Skin epidermis (tissue), 12 donors: Measurements from ENCODE around the gene SLC38A1.
"Not testable (repeated sequence)": the region's sequence is repeated elsewhere in the genome, so short reads cannot be mapped to it uniquely, and the experiment has no call there.

Experiments used
- H3K27ac ChIP-seq, 21 experiments: fragments of 200-600 bp; sonication (generic) in 11 of 21; one replicate each; pipeline ENCODE4 v1.5.0; 2020; ENCODE audit warnings: mild to moderate bottlenecking in 3 of 21, inconsistent platforms in 2 of 21, moderate library complexity in 2 of 21
- H3K4me3 ChIP-seq, 7 experiments: fragments of 200-600 bp; sonication (generic) in 2 of 7; one replicate each; pipeline ENCODE4 v1.5.0; 2020; ENCODE audit warnings: inconsistent platforms in 2 of 7, mild to moderate bottlenecking in 2 of 7, moderate library complexity in 1 of 7

The SLC38A1 gene

DNA sequence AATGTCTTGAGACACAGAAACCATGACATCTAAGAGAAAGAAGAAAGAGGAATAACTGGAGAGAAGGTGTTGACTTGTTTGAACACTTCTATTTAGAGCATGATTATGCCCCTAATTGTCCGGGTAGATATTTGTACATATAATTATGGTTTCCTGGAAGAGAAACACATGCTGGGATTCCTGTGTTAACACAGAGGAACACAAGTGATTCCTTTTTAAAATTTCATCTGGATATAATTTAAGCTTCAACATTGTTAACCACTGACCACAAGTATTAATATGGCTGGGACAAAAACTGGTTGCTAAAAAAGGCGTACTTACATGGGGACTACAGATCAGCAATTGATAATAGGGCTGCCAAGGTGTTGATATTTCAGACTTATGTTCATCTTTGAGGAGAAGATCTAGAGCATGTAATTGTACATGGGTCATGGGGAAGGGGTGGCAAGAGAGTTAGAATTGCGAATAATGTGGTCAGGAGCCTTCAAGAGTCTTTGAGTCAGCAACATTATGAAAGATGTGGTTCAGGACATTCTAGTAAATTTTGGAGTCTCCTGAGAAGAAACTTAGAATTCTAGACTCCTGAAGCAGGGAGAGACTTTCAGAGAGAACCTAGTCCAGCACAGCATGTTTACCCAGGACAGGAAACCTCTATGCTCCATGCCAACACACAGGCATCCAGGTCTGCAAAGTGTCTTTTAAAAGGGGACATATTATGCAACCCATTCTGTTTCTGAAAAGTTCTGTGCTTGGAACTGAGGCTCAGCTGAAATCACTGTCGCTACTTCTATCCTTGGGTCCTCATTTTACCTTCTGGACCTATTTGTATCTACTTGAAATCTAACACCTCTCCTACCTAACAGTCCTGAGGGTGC lies 56.5 kb downstream of the SLC38A1 start:
- H3K4me3 ChIP-seq, result no peak overlapping the region
- H3K27ac ChIP-seq, result peak overlapping the region in 3 of 21 experiments; percentile 10 to 83 (median 21)

GRCh38 chr12:46210873-46211439 lies 57.9 kb downstream of the SLC38A1 start:
- Histone ChIP-seq H3K27ac (peak overlapping the region in 8 of 21 experiments; percentile 6 to 83 (median 45)), H3K4me3 (no peak overlapping the region)

- H3K4me3 ChIP-seq, result no peak overlapping the region
- H3K27ac ChIP-seq, result peak overlapping the region in 14 of 21 experiments; percentile 2 to 83 (median 45)
Measured at GRCh38 chr12:46209914-46210872, 58.6 kb downstream of the SLC38A1 start.

DNA sequence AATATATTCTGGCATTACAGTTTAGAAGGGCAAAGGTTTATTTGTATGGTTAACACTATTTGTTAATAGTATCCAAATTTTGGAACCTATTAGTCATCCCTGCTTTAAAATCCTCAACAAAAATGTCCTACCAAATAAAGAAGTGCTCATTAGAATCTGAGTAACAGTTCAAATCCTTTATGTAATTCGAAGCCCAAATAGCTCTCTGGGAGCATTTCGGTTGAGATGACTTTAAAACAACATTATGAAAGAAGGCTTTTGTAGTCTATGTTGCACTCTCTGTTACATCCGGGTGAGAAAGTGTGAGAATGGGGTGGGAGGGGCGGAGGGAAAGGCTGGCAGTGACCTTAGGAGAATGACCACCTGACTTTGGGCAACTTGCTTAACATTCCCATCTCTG lies 59.7 kb downstream of the SLC38A1 start:
- H3K4me3 ChIP-seq, result no peak overlapping the region
- peak overlapping the region in 5 of 21 experiments; percentile 5 to 83 (median 29) for H3K27ac ChIP-seq

DNA sequence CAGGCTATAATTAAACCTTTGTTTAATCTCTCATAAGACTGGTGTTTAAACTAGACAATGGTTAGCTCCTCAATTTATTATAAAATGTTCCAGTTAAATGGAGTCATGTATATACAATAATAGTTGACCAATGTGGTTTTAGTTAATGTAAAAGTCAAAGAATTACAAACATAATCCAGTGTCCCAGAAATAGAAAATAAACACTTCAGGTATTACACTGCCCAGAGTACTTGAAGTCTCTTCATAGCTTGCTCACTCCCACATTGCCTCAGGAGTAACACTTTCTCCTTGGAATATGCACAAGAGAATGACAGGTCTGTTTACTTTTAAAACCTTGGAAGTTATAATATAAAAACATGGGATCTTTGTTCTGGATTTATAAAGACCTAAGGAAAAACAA lies 60.5 kb downstream of the SLC38A1 start:
- no peak overlapping the region for H3K4me3 ChIP-seq
- H3K27ac ChIP-seq, result peak overlapping the region in 1 of 21 experiments; percentile 83

DNA sequence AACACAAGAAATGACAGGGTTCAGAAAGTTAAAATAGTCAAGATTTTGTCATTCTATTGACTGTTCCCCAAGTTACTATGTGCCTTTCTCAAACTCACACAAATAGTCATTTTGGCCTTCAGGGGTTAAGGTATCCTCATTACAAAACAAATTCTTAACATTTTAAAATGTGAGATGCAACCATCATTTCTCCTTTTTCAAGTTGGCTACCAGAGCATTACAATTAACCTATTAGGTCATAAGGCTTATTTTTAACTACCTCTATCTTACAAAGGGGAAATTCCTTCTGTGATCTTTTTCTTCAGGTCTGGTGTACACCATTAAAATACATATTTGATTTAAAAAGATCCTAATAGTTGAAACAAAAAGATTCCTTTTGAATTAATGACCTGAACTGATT lies 61.2 kb downstream of the SLC38A1 start:
- Histone ChIP-seq H3K4me3 (no peak overlapping the region), H3K27ac (peak overlapping the region in 1 of 21 experiments; percentile 39)

- Histone ChIP-seq H3K4me3 (no peak overlapping the region), H3K27ac (no peak overlapping the region)
Measured at GRCh38 chr12:46206471-46206870, 62.4 kb downstream of the SLC38A1 start.

DNA sequence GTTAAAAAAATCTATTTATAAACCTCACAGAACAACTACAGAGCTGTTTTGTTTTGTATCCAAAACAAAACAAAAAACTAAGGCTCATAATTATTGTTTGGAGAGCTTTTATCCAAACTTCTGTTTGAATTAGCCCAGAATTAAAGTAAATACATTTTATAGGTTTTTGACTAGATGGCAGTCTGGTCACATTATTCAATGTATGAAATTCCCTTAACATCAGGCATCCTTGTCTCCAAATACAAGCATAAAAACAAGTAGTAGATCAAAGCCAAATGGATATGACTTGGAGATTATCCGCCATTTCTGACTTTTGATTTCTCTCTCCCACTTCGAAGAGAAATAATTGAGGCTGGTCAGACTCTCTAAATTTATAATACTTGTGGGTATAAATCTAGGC lies 63.5 kb downstream of the SLC38A1 start:
- Histone ChIP-seq H3K27ac (peak overlapping the region in 1 of 21 experiments; percentile 17), H3K4me3 (no peak overlapping the region)

- H3K4me3 ChIP-seq, result no peak overlapping the region
- H3K27ac ChIP-seq, result no peak overlapping the region
Measured at GRCh38 chr12:46201284-46201789, 67.5 kb downstream of the SLC38A1 start.

DNA sequence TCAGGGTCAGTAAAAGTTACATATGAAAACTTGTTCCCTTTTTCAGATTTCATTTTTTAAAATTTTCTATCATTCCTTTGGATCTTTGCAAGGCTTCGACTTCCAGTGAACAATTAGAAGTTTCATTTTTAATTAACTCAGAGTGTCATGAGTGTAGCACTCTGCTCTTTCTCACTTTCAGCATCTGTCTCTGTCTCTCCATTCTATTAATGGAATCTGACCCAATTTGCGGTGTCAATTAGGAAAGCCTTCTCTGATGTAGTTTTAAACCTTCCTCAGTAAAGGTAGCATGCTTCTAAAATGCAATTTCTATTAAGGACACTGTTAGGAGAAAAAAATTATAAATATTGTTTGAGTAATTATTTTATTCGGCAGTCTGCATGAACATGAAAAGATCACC lies 68.3 kb downstream of the SLC38A1 start:
- H3K27ac ChIP-seq, result no peak overlapping the region

GRCh38 chr12:46198913-46199312 lies 69.9 kb downstream of the SLC38A1 start:
- Histone ChIP-seq H3K27ac (no peak overlapping the region), H3K4me3 (no peak overlapping the region)

More for the DNA sequence above, 68.3 kb downstream of the SLC38A1 start:
- H3K4me3 ChIP-seq, result no peak overlapping the region

GRCh38 chr12:46197883-46198282 lies 71.0 kb downstream of the SLC38A1 start:
- H3K27ac ChIP-seq, result no peak overlapping the region
- H3K4me3 ChIP-seq, result no peak overlapping the region

DNA sequence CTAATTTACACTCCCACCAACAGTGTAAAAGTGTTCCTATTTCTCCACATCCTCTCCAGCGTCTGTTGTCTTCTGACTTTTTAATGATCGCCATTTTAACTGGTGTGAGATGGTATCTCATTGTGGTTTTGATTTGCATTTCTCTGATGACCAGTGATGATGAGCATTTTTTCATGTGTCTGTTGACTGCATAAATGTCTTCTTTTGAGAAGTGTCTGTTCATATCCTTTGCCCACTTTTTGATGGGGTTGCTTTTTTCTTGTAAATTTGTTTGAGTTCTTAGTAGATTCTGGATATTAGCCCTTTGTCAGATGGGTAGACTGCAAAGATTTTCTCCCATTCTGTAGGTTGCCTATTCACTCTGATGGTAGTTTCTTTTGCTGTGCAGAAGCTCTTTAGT lies 78.3 kb downstream of the SLC38A1 start:
- H3K4me3 ChIP-seq, H3K27ac ChIP-seq: not testable (repeated sequence)

- H3K4me3 ChIP-seq, result no peak overlapping the region
- no peak overlapping the region for H3K27ac ChIP-seq
Measured at GRCh38 chr12:46188170-46188569, 80.7 kb downstream of the SLC38A1 start.

- peak overlapping the region in 1 of 21 experiments; percentile 26 for H3K27ac ChIP-seq
- H3K4me3 ChIP-seq, result no peak overlapping the region
Measured at GRCh38 chr12:46187023-46187422, 81.8 kb downstream of the SLC38A1 start.

DNA sequence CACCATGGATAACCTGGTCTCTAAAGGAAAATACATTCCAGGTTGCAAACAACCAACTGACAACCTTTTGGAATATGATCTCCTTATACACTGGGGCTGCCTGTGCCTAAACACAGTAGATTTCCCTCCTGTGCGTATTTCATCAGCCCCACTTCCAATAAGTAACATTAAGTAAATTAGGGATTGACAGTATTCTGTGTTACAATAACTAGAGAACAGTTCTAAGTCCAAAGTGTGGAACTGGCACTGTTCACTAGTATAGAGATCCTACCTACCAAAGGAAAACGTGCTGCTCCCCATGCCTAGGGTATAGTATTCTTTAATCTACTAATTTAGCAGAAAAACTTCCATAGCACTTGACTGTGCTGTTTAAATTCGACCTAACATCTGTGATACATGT lies 82.8 kb downstream of the SLC38A1 start:
- Histone ChIP-seq H3K4me3 (no peak overlapping the region), H3K27ac (no peak overlapping the region)

GRCh38 chr12:46185686-46186085 lies 83.2 kb downstream of the SLC38A1 start:
- Histone ChIP-seq H3K4me3 (no peak overlapping the region), H3K27ac (no peak overlapping the region)

- Histone ChIP-seq H3K27ac (no peak overlapping the region), H3K4me3 (no peak overlapping the region)
Measured at GRCh38 chr12:46184798-46185595, 83.8 kb downstream of the SLC38A1 start.

DNA sequence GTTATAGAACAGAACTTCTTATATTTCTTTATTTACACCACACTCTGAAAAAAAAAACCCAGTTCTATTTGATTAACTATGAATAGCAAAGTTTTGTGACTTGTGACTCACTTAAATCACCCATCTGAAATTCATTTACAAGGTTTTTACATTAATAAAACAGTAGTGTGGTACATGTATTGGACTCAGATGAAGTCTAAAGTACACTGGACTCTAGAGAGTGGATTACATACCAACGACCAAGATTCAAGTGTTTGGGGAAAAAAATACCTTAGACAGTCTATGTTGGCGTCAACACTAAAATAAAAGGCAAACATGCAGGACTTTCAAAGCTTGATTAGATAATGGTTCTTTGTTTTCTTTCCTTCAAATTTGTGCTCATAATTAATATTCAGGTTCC lies 85.7 kb downstream of the SLC38A1 start:
- no peak overlapping the region for H3K27ac ChIP-seq

More for the DNA sequence above, 85.7 kb downstream of the SLC38A1 start:
- H3K4me3 ChIP-seq, result no peak overlapping the region
